SK-N-SH (cell line): ENCODE data around the gene POLR3B. TPM values are rescaled to one million over a fixed set of nuclear protein-coding genes. Genes with fewer than 3 reads are reported as not detected.

Source experiments
- CTCF ChIA-PET: fragments of 300-600, 350-600 bp; formaldehyde crosslinking; extraction: SDS; loops from one replicate; lab custom pipeline; 2021; lab: Yijun Ruan, JAX
- POLR2A ChIA-PET: fragments of 350-600 bp; sonication (Branson Sonifier 250); formaldehyde crosslinking; extraction: SDS; loops from one replicate; lab custom pipeline; 2020; ENCODE audit warnings: antibody characterized with exemption, inconsistent platforms; lab: Yijun Ruan, JAX
- DNase-seq: peaks from one replicate; pipeline ENCODE4 v3.0.0; 2012
- H2AFZ ChIP-seq: fragments of 200-600 bp; sonication (generic); 2 replicates; pipeline ENCODE4 v1.8.1; 2016; ENCODE audit warnings: antibody characterized with exemption, mild to moderate bottlenecking, low read depth
- H3F3A ChIP-seq: fragments of 200-600 bp; sonication (generic); replicated peaks from 2 replicates; pipeline ENCODE3; 2016; ENCODE audit warnings: antibody characterized with exemption, mild to moderate bottlenecking; ENCODE audit not compliant: insufficient read depth
- H3K27ac ChIP-seq, 2 experiments: fragments of 200-500 bp in 1 of 2; fragments of 200-600 bp in 1 of 2; sonication (Bioruptor generic) in 1 of 2; sonication (generic), shearing (Covaris generic) in 1 of 2; 2 replicates each; pipeline versions ENCODE4 v1.5.1 to v1.6.1; 2014 to 2016; ENCODE audit warnings: low read depth in 2 of 2, inconsistent platforms in 1 of 2, low read length in 1 of 2, mild to moderate bottlenecking in 1 of 2, mixed read lengths in 1 of 2
- H3K27me3 ChIP-seq: fragments of 200-600 bp; sonication (generic), shearing (Covaris generic); 2 replicates; pipeline ENCODE4 v1.6.1; 2016; ENCODE audit warnings: mixed run types; ENCODE audit not compliant: insufficient read depth
- H3K36me3 ChIP-seq, 2 experiments: fragments of 200-500 bp in 1 of 2; fragments of 200-600 bp in 1 of 2; sonication (Bioruptor generic) in 1 of 2; sonication (generic) in 1 of 2; replicated peaks in 1 of 2; 2 replicates each; pipeline versions ENCODE3 to v1.5.1; 2014 to 2016; ENCODE audit warnings: low read length in 1 of 2, mild to moderate bottlenecking in 1 of 2; ENCODE audit not compliant: insufficient read depth in 2 of 2, control insufficient read depth in 1 of 2
- H3K4me1 ChIP-seq, 2 experiments: fragments of 200-500 bp in 1 of 2; fragments of 200-600 bp in 1 of 2; sonication (Bioruptor generic) in 1 of 2; sonication (generic), shearing (Covaris generic) in 1 of 2; 2 replicates each; pipeline versions ENCODE4 v1.5.1 to v1.6.1; 2014 to 2016; ENCODE audit warnings: low read depth in 1 of 2, low read length in 1 of 2, mixed run types in 1 of 2; ENCODE audit not compliant: insufficient read depth in 2 of 2, control insufficient read depth in 1 of 2
- H3K4me2 ChIP-seq: fragments of 200-600 bp; sonication (generic), shearing (Covaris generic); 2 replicates; pipeline ENCODE4 v1.6.1; 2017; ENCODE audit warnings: mixed run types
- H3K4me3 ChIP-seq, 2 experiments: fragments of 200-500 bp in 1 of 2; fragments of 200-600 bp in 1 of 2; sonication (Bioruptor generic) in 1 of 2; sonication (generic), shearing (Covaris generic) in 1 of 2; 2 replicates each; pipeline versions ENCODE4 v1.5.1 to v1.8.1; 2014 to 2016; ENCODE audit warnings: low read depth in 2 of 2, inconsistent platforms in 1 of 2, low read length in 1 of 2, mild to moderate bottlenecking in 1 of 2, mixed read lengths in 1 of 2, moderate library complexity in 1 of 2
- H3K79me2 ChIP-seq: fragments of 200-600 bp; sonication (generic); 2 replicates; pipeline ENCODE4 v1.8.1; 2017; ENCODE audit warnings: mild to moderate bottlenecking; ENCODE audit not compliant: insufficient read depth
- H3K9ac ChIP-seq: fragments of 200-600 bp; sonication (generic); 2 replicates; pipeline ENCODE4 v1.6.1; 2017; ENCODE audit warnings: mixed run types
- H3K9me2 ChIP-seq: fragments of 200-600 bp; sonication (generic); 2 replicates; pipeline ENCODE4 v1.6.1; 2017; ENCODE audit warnings: mixed run types
- H3K9me3 ChIP-seq: fragments of 200-600 bp; sonication (generic); 2 replicates; pipeline ENCODE4 v1.6.1; 2017; ENCODE audit warnings: mixed run types, mild to moderate bottlenecking, moderate library complexity
- H4K20me1 ChIP-seq: fragments of 200-600 bp; sonication (generic); 2 replicates; pipeline ENCODE4 v1.6.1; 2017; ENCODE audit warnings: mild to moderate bottlenecking, mixed run types; ENCODE audit not compliant: insufficient read depth
- CHD2 ChIP-seq: fragments of 150-350 bp; IDR thresholded peaks from 2 replicates; pipeline ENCODE4 v1.6.1; 2018; ENCODE audit warnings: low read length; ENCODE audit not compliant: partially characterized antibody
- ELF1 ChIP-seq: IDR thresholded peaks from 2 replicates; pipeline ENCODE4 v1.4.0; 2012
- EP300 ChIP-seq, 2 experiments: IDR thresholded peaks; 2 replicates each; pipeline versions ENCODE4 v1.4.0 to v1.6.1; 2012; ENCODE audit warnings: borderline replicate concordance in 1 of 2, low read depth in 1 of 2, low read length in 1 of 2
- FOXJ3 ChIP-seq: sonication (generic); formaldehyde crosslinking; IDR thresholded peaks from 2 replicates; pipeline ENCODE4 v1.5.1; 2020; ENCODE audit warnings: mild to moderate bottlenecking, missing genetic modification reagents
- FOXM1 ChIP-seq: IDR thresholded peaks from 2 replicates; pipeline ENCODE4 v1.4.0; 2012; ENCODE audit warnings: low read depth, mild to moderate bottlenecking
- GATA2 ChIP-seq: sonication (generic); formaldehyde crosslinking; IDR thresholded peaks from 2 replicates; pipeline ENCODE4 v1.5.0; 2020; ENCODE audit warnings: mild to moderate bottlenecking, missing genetic modification reagents
- JUND ChIP-seq: IDR thresholded peaks from 2 replicates; pipeline ENCODE4 v1.4.0; 2012
- MEF2A ChIP-seq: IDR thresholded peaks from 2 replicates; pipeline ENCODE4 v1.4.0; 2012; ENCODE audit warnings: low read depth, borderline replicate concordance
- MXI1 ChIP-seq: IDR thresholded peaks from 2 replicates; pipeline ENCODE4 v1.6.1; 2012; ENCODE audit warnings: mild to moderate bottlenecking, low read depth, low read length, improper control_type of control experiment
- NRF1 ChIP-seq: IDR thresholded peaks from 2 replicates; pipeline ENCODE4 v1.6.1; 2012; ENCODE audit warnings: low read depth, mild to moderate bottlenecking, low read length
- POLR2AphosphoS5 ChIP-seq: IDR thresholded peaks from 2 replicates; pipeline ENCODE4 v1.6.1; 2012; ENCODE audit warnings: low read depth, low read length
- RCOR1 ChIP-seq: fragments of 150-350 bp; IDR thresholded peaks from 2 replicates; pipeline ENCODE4 v1.6.1; 2017; ENCODE audit warnings: antibody characterized with exemption, low read length
- RXRA ChIP-seq: IDR thresholded peaks from 2 replicates; pipeline ENCODE4 v1.4.0; 2012; ENCODE audit warnings: low read depth, mild to moderate bottlenecking, borderline replicate concordance
- SMC3 ChIP-seq: IDR thresholded peaks from 2 replicates; pipeline ENCODE4 v1.6.1; 2012; ENCODE audit warnings: low read depth, low read length, improper control_type of control experiment
- TAF1 ChIP-seq: IDR thresholded peaks from 2 replicates; pipeline ENCODE4 v1.6.1; 2012; ENCODE audit warnings: low read depth, mild to moderate bottlenecking, low read length, moderate library complexity, borderline replicate concordance
- TCF12 ChIP-seq: IDR thresholded peaks from 2 replicates; pipeline ENCODE4 v1.4.0; 2012
- TEAD4 ChIP-seq: IDR thresholded peaks from 2 replicates; pipeline ENCODE4 v1.4.0; 2012; ENCODE audit warnings: mild to moderate bottlenecking, borderline replicate concordance; ENCODE audit not compliant: insufficient read depth
- YY1 ChIP-seq: IDR thresholded peaks from 2 replicates; pipeline ENCODE4 v1.4.0; 2012; ENCODE audit warnings: low read depth, mild to moderate bottlenecking
- WGBS: methylation state at CpG from one replicate; pipeline ENCODE4 v1.1.6; 2017; ENCODE audit warnings: low lambda C conversion rate; 5-methylcytosine and 5-hydroxymethylcytosine counted together
- polyA plus RNA-seq, 3 experiments: library from polyadenylated mRNA; depleted of rRNA; stranded (reverse); fragments of >200 nt; gene quantifications; 2 replicates each; pipeline ENCODE4 v1.2.3, GENCODE V29; 2012
- TF ChIP-seq, protein P1 (sequence below): IDR thresholded peaks from 2 replicates; pipeline ENCODE4 v1.4.0; 2012; ENCODE audit warnings: low read depth, borderline replicate concordance
- TF ChIP-seq, protein P2 (sequence below): fragments of 150-350 bp; IDR thresholded peaks from 2 replicates; pipeline ENCODE4 v1.6.1; 2016; ENCODE audit warnings: mild to moderate bottlenecking, low read depth, low read length
- TF ChIP-seq, protein P3 (sequence below): IDR thresholded peaks from 2 replicates; pipeline ENCODE4; 2012
- TF ChIP-seq, protein P4 (sequence below): IDR thresholded peaks from 2 replicates; pipeline ENCODE4 v1.4.0; 2012; ENCODE audit warnings: low read depth
- TF ChIP-seq, protein P5 (sequence below): fragments of 150-350 bp; IDR thresholded peaks from 2 replicates; pipeline ENCODE4 v1.6.1; 2017; ENCODE audit warnings: antibody characterized with exemption, low read length, low read depth, borderline replicate concordance

POLR3B gene
- polyA plus RNA-seq, 1 of the 3 experiments (the other 2 are of a cell fraction): 3.3 TPM

DNA sequence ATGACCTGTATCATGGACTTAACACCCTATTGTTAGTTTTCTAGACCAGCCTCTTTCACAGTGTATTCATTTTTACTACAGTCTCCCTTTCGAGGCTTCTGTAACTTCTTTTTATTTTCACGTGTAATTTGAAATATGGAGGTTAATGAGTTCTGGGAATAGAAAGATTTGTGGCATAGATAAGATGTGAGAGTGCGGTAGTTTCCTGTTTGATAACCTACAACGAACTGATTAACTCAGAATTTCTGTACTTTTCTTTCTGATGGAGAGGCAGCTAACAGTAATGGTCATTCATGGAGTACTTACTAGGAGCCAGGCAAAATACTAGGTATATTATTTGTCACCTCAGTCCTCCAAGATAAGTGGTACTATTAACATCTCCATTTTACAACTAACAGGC, 21.2 kb downstream of the POLR3B start:
- no peak for DNase-seq
- Histone ChIP-seq H3K27ac (no peak overlapping the region), H3K27me3 (no peaks in the 10 kb centered on the region)
- TF ChIP-seq, protein P1, sequence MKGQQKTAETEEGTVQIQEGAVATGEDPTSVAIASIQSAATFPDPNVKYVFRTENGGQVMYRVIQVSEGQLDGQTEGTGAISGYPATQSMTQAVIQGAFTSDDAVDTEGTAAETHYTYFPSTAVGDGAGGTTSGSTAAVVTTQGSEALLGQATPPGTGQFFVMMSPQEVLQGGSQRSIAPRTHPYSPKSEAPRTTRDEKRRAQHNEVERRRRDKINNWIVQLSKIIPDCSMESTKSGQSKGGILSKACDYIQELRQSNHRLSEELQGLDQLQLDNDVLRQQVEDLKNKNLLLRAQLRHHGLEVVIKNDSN: no peak
- TF ChIP-seq POLR2AphosphoS5 (no peak), MXI1 (no peak), TAF1 (no peak), TEAD4 (no peak), RCOR1 (no peak), EP300 (IDR thresholded peaks at IDR 0.05; ENCODE audit: borderline replicate concordance in 1 of 2, low read depth in 1 of 2, low read length in 1 of 2) (no peak), FOXJ3 (CRISPR knock-in tag) (no peak), TCF12 (no peak), ELF1 (no peak), JUND (no peak)
- TF ChIP-seq, all 33 proteins: peak for 0
- no peaks in the 10 kb centered on the region for H3K4me1 ChIP-seq
- H3K9me3 ChIP-seq: peaks cover 9% of the 10 kb centered on the region; the same call in 1 of the 2 replicates
- peaks cover 4% of the 10 kb centered on the region for H3F3A ChIP-seq
- no peak overlapping the region for H3K4me3 ChIP-seq
- no peak overlapping the region for H3K4me2 ChIP-seq
- no peaks in the 10 kb centered on the region for H3K9me2 ChIP-seq
- no peaks in the 10 kb centered on the region for H3K79me2 ChIP-seq
- H3K36me3 ChIP-seq: peaks cover 18 to 74% of the 10 kb centered on the region in 2 experiments
- POLR2A ChIA-PET: no interaction called here
- CTCF ChIA-PET: interaction anchor here (1.2 to 5.7 kb wide), 7 partner anchors 9 to 540 kb away, joined by 3 to 33 read pairs (median 4); partner anchors contain the start of gene POLR3B
- no peak overlapping the region for H2AFZ ChIP-seq
- 84% methylated on average over 4 of the region's 4 CpGs for WGBS
- no peak overlapping the region for H3K9ac ChIP-seq
- no peaks in the 10 kb centered on the region for H4K20me1 ChIP-seq

DNA sequence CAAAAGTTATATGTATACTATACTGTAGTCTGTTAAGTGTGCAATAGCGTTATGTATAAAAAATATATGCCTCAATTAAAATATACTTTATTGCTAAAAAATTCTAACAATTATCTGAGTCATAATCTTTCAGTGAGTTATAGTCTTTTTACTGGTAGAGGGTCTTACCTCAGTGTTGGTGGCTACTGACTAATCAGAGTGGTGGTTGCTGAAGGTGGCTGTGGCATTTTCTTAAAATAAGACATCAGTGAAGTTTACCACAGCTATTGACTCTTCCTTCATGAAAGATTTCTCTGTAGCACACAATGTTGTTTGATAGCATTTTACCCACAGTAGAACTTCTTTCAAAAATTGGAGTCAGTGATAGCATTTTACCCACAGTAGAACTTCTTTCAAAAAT, 23.4 kb downstream of the POLR3B start:
- WGBS: 97% methylated on average over 1 of the region's 1 CpG
- H3K9me2 ChIP-seq: no peaks in the 10 kb centered on the region
- no peaks in the 10 kb centered on the region for H3K4me1 ChIP-seq
- H3K9me3 ChIP-seq: peaks cover 9% of the 10 kb centered on the region; the same call in 1 of the 2 replicates
- POLR2A ChIA-PET: no interaction called here
- H3K4me3 ChIP-seq: no peak overlapping the region
- H3K27ac ChIP-seq: no peak overlapping the region
- CTCF ChIA-PET: interaction anchor here (1.0 to 5.7 kb wide), 4 partner anchors 19 to 538 kb away, joined by 3 to 33 read pairs (median 6); no protein-coding TSS in a partner anchor
- H3F3A ChIP-seq: no peaks in the 10 kb centered on the region
- H3K27me3 ChIP-seq: no peaks in the 10 kb centered on the region
- H3K36me3 ChIP-seq: peaks cover 20 to 73% of the 10 kb centered on the region in 2 experiments
- no peak for DNase-seq
- H4K20me1 ChIP-seq: no peaks in the 10 kb centered on the region
- H3K79me2 ChIP-seq: no peaks in the 10 kb centered on the region
- no peak overlapping the region for H2AFZ ChIP-seq
- H3K4me2 ChIP-seq: no peak overlapping the region
- H3K9ac ChIP-seq: no peak overlapping the region
- TF ChIP-seq SMC3: no peak
- no peak for TF ChIP-seq FOXM1
- TF ChIP-seq, protein P2, sequence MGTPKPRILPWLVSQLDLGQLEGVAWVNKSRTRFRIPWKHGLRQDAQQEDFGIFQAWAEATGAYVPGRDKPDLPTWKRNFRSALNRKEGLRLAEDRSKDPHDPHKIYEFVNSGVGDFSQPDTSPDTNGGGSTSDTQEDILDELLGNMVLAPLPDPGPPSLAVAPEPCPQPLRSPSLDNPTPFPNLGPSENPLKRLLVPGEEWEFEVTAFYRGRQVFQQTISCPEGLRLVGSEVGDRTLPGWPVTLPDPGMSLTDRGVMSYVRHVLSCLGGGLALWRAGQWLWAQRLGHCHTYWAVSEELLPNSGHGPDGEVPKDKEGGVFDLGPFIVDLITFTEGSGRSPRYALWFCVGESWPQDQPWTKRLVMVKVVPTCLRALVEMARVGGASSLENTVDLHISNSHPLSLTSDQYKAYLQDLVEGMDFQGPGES: no peak
- no peak for TF ChIP-seq TCF12
- no peak for TF ChIP-seq RXRA
- no peak for TF ChIP-seq JUND
- no peak for TF ChIP-seq MEF2A
- no peak for TF ChIP-seq YY1
- TF ChIP-seq, protein P3, sequence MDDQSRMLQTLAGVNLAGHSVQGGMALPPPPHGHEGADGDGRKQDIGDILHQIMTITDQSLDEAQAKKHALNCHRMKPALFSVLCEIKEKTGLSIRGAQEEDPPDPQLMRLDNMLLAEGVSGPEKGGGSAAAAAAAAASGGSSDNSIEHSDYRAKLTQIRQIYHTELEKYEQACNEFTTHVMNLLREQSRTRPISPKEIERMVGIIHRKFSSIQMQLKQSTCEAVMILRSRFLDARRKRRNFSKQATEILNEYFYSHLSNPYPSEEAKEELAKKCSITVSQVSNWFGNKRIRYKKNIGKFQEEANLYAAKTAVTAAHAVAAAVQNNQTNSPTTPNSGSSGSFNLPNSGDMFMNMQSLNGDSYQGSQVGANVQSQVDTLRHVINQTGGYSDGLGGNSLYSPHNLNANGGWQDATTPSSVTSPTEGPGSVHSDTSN: no peak
- TF ChIP-seq, protein P4, sequence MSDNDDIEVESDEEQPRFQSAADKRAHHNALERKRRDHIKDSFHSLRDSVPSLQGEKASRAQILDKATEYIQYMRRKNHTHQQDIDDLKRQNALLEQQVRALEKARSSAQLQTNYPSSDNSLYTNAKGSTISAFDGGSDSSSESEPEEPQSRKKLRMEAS: no peak
- TF ChIP-seq MXI1: no peak
- TF ChIP-seq GATA2 (CRISPR knock-in tag): no peak
- TF ChIP-seq NRF1: no peak
- TF ChIP-seq, protein P5, sequence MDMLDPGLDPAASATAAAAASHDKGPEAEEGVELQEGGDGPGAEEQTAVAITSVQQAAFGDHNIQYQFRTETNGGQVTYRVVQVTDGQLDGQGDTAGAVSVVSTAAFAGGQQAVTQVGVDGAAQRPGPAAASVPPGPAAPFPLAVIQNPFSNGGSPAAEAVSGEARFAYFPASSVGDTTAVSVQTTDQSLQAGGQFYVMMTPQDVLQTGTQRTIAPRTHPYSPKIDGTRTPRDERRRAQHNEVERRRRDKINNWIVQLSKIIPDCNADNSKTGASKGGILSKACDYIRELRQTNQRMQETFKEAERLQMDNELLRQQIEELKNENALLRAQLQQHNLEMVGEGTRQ: no peak
- no peak for TF ChIP-seq CHD2
